Skeletal muscle tissue (tissue), 4 donors: ENCODE results near the gene RFT1. TPM values are rescaled to one million over a fixed set of nuclear protein-coding genes. Genes with fewer than 3 reads are reported as not detected.
A peak's percentile ranks its signal among the peaks of the same experiment; 100 is the strongest.

Experiments used
- H3K27ac ChIP-seq: one replicate; pipeline ENCODE4 v1.7.0; 2013; ENCODE audit warnings: mild to moderate bottlenecking, low read depth, low read length, inconsistent platforms
- H3K27me3 ChIP-seq, 3 donors: one replicate each; pipeline ENCODE4 v1.7.0; 2013; ENCODE audit warnings: low read length in 3 of 3; ENCODE audit not compliant: control insufficient read depth in 3 of 3, insufficient read depth in 3 of 3
- H3K36me3 ChIP-seq, 3 donors: one replicate each; pipeline ENCODE4 v1.7.0; 2013; ENCODE audit warnings: low read length in 3 of 3; ENCODE audit not compliant: control insufficient read depth in 3 of 3, insufficient read depth in 3 of 3
- H3K4me1 ChIP-seq, 3 donors: one replicate each; pipeline ENCODE4 v1.7.0; 2013; ENCODE audit warnings: low read length in 3 of 3, mild to moderate bottlenecking in 3 of 3; ENCODE audit not compliant: control insufficient read depth in 3 of 3, insufficient read depth in 3 of 3
- H3K4me3 ChIP-seq, 3 donors: one replicate each; pipeline ENCODE4 v1.7.0; 2013; ENCODE audit warnings: low read length in 3 of 3
- H3K9ac ChIP-seq, 3 donors: one replicate each; pipeline ENCODE4 v1.7.0; 2013; ENCODE audit warnings: low read length in 3 of 3, mild to moderate bottlenecking in 3 of 3, moderate library complexity in 2 of 3, low read depth in 1 of 3
- H3K9me3 ChIP-seq, 3 donors: one replicate each; pipeline ENCODE4 v1.7.0; 2013; ENCODE audit warnings: low read length in 3 of 3; ENCODE audit not compliant: control insufficient read depth in 3 of 3
- total RNA-seq: library from RNA; depleted of rRNA; stranded (reverse); fragments of >200 nt; gene quantifications from one replicate; pipeline ENCODE4 v1.2.3, GENCODE V29; 2014
- donor health status: Osteomylitis.

Gene RFT1
- total RNA-seq, 1 donor from 2014 or later, result 8.4 TPM

GRCh38 chr3:53126601-53127000, 3.6 kb downstream of the RFT1 start:
- Histone ChIP-seq H3K27me3 (no peaks in the 10 kb centered on the region), H3K36me3 (peaks cover 30 to 42% (median 38%) of the 10 kb centered on the region in 3 donors), H3K4me3 (no peak overlapping the region), H3K27ac (no peak overlapping the region), H3K9me3 (no peaks in the 10 kb centered on the region), H3K4me1 (peaks cover 16 to 20% (median 17%) of the 10 kb centered on the region in 3 donors), H3K9ac (no peak overlapping the region)

GRCh38 chr3:53123953-53124352, 6.3 kb downstream of the RFT1 start:
- H3K4me3 ChIP-seq, result no peak overlapping the region
- H3K9me3 ChIP-seq, result no peaks in the 10 kb centered on the region
- H3K36me3 ChIP-seq, result peaks cover 44 to 68% (median 63%) of the 10 kb centered on the region in 3 donors
- no peaks in the 10 kb centered on the region for H3K4me1 ChIP-seq
- no peak overlapping the region for H3K9ac ChIP-seq
- H3K27me3 ChIP-seq, result no peaks in the 10 kb centered on the region
- H3K27ac ChIP-seq, result no peak overlapping the region

- H3K9me3 ChIP-seq, result no peaks in the 10 kb centered on the region
- H3K4me1 ChIP-seq, result no peaks in the 10 kb centered on the region
- H3K4me3 ChIP-seq, result no peak overlapping the region
- no peak overlapping the region for H3K27ac ChIP-seq
- H3K9ac ChIP-seq, result no peak overlapping the region
- H3K27me3 ChIP-seq, result no peaks in the 10 kb centered on the region
- H3K36me3 ChIP-seq, result peaks cover 47 to 72% (median 66%) of the 10 kb centered on the region in 3 donors
Measured at GRCh38 chr3:53123510-53123909, 6.7 kb downstream of the RFT1 start.

GRCh38 chr3:53122933-53123305, 7.3 kb downstream of the RFT1 start:
- H3K27ac ChIP-seq, result no peak overlapping the region
- H3K27me3 ChIP-seq, result no peaks in the 10 kb centered on the region
- H3K9me3 ChIP-seq, result no peaks in the 10 kb centered on the region
- H3K36me3 ChIP-seq, result peaks cover 53 to 77% (median 72%) of the 10 kb centered on the region in 3 donors
- no peak overlapping the region for H3K9ac ChIP-seq
- H3K4me3 ChIP-seq, result no peak overlapping the region
- no peaks in the 10 kb centered on the region for H3K4me1 ChIP-seq

- no peak overlapping the region for H3K4me3 ChIP-seq
- H3K27me3 ChIP-seq, result no peaks in the 10 kb centered on the region
- H3K9ac ChIP-seq, result no peak overlapping the region
- no peak overlapping the region for H3K27ac ChIP-seq
- H3K9me3 ChIP-seq, result no peaks in the 10 kb centered on the region
- peaks cover 57 to 81% (median 76%) of the 10 kb centered on the region in 3 donors for H3K36me3 ChIP-seq
- no peaks in the 10 kb centered on the region for H3K4me1 ChIP-seq
Measured at GRCh38 chr3:53122255-53122932, 7.8 kb downstream of the RFT1 start.

DNA sequence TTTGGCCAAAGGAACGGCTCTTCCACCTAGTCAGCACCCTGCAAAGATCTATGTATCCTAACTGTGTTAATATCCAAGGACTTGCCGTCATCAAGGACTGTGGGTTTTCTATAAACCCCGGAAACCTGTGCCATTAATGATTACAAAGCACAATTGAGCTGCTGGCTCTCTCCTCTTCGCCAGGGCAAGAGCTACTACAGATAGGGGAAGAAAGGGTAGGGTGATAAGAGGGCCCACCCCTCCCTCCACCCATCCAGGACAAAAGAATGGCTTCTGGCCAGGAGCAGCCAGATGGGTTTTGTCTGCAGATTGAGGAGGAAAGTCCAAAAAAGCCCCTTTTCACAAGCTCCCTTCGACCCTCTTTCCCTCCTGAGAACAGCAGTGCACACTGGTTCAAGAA, 9.9 kb downstream of the RFT1 start:
- no peaks in the 10 kb centered on the region for H3K9me3 ChIP-seq
- peaks cover 58 to 84% (median 81%) of the 10 kb centered on the region in 3 donors for H3K36me3 ChIP-seq
- no peaks in the 10 kb centered on the region for H3K27me3 ChIP-seq
- H3K4me1 ChIP-seq, result no peaks in the 10 kb centered on the region
- H3K9ac ChIP-seq, result no peak overlapping the region
- no peak overlapping the region for H3K27ac ChIP-seq
- no peak overlapping the region for H3K4me3 ChIP-seq

- H3K27me3 ChIP-seq, result no peaks in the 10 kb centered on the region
- no peaks in the 10 kb centered on the region for H3K9me3 ChIP-seq
- H3K4me1 ChIP-seq, result peaks cover 13 to 22% (median 21%) of the 10 kb centered on the region in 3 donors
- no peak overlapping the region for H3K27ac ChIP-seq
- H3K9ac ChIP-seq, result no peak overlapping the region
- peaks cover 35 to 60% (median 57%) of the 10 kb centered on the region in 3 donors for H3K36me3 ChIP-seq
- H3K4me3 ChIP-seq, result no peak overlapping the region
Measured at GRCh38 chr3:53116956-53117355, 13.3 kb downstream of the RFT1 start.

DNA sequence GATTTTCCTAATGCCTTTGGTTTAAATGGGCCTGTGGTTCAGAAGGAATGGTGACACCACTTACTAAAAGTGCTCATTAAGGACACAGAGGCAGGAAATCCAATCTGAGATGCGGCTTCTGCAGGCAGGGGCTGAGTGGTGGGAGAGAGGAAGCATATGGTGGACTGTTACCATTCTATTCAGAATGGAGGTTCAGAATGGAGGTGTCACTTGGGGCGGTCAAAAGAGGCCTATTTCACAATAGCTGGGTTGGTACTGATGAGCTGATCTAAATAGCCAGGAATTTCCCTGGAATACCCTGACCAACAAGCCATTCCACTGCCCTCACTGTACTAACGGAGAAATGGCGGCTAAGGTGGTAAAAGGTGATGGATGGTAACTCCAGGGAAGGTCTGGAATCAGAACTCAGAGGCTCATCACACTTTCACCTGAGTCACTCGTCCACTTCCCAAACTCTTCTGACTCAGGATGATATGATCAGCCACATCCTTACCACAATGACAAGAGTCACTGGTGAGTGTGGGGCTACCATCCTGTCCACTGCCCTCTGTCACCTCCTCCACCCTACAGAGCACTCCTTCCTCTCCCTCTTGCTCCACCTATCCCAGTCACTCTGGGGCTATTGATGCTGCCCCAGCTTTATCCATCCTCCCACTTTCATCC, 15.7 kb downstream of the RFT1 start:
- Histone ChIP-seq H3K27me3 (no peaks in the 10 kb centered on the region), H3K9me3 (no peaks in the 10 kb centered on the region), H3K4me1 (peaks cover 13 to 31% (median 28%) of the 10 kb centered on the region in 3 donors), H3K9ac (no peak overlapping the region), H3K4me3 (no peak overlapping the region), H3K36me3 (peaks cover 24 to 40% (median 38%) of the 10 kb centered on the region in 3 donors), H3K27ac (no peak overlapping the region)

DNA sequence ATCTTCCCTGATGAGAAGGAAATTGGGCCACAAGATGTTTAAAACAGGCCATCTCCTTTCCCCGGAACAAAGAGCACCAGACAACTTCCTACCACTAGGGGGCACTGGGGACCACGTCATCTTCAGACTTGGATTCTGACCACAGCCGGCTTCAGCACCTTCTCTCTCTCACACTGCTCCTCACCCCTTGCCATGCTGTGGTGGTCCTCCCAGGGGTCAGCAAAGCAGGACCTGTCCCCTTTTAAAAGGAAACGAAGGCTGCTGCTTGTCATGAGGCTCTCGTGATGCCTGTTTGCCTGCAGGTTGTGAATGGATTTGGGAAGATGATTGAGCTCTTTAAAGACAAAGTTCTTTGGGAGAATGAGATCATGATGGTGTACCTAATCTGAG, 16.2 kb downstream of the RFT1 start:
- Histone ChIP-seq H3K9me3 (no peaks in the 10 kb centered on the region), H3K4me3 (no peak overlapping the region), H3K27me3 (no peaks in the 10 kb centered on the region), H3K4me1 (peaks cover 13 to 31% (median 28%) of the 10 kb centered on the region in 3 donors), H3K27ac (peak overlapping the region; percentile 65), H3K36me3 (peaks cover 24 to 37% (median 34%) of the 10 kb centered on the region in 3 donors), H3K9ac (peak overlapping the region in 2 of 3 donors; percentile 4 to 57)

DNA sequence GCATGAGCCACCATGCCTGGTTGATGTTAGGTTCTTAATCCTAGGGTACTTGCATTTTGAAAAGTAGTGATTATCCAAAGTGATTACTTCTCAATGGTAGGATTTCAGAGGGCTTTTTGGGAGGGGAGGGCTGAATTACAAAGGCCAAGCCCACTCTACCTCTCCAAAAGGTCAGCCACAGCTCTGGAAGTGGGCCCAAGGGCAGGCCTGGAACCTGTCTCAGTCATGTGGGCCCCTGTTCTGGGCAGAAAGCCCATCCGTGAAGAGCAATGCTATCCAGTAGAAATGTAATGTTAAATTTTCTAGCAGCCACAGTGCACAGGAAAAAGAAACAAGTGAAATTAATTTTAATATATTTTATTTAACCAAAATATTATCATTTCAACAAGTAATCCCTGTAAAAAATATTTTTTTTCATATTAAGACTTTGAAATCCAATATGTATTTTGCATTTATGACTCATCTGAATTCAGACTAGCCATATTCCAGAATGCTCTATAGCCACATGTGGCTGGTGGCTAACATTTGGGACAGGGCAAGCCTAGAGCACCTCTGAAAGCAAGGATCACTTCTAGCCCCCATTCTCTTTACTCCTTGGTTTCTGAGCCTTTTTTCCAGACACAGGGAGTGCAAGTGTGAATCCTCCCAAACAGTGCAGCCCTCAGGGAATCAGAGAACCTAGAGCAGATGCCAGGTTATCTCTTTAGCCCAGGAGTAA, 16.8 kb downstream of the RFT1 start:
- Histone ChIP-seq H3K27me3 (no peaks in the 10 kb centered on the region), H3K36me3 (peaks cover 19 to 35% (median 30%) of the 10 kb centered on the region in 3 donors), H3K9ac (peak overlapping the region; percentile 4 to 57 (median 27)), H3K4me3 (no peak overlapping the region), H3K4me1 (peaks cover 13 to 31% (median 28%) of the 10 kb centered on the region in 3 donors), H3K9me3 (no peaks in the 10 kb centered on the region), H3K27ac (peak overlapping the region; percentile 65)
